GM19099 (cell line): ENCODE results near the gene ADCY2.

Experiments
- POLR2A ChIP-seq: IDR thresholded peaks from 3 replicates; pipeline ENCODE4 v1.6.1; 2011; ENCODE audit warnings: low read depth; ENCODE audit not compliant: insufficient read length; ENCODE audit errors: extremely low read depth

Gene ADCY2

GRCh38 chr5:7827610-7828009 lies 431.7 kb downstream of the ADCY2 start:
- TF ChIP-seq POLR2A = no peak

GRCh38 chr5:7828269-7828668 lies 432.3 kb downstream of the ADCY2 start:
- no peak for TF ChIP-seq POLR2A

DNA sequence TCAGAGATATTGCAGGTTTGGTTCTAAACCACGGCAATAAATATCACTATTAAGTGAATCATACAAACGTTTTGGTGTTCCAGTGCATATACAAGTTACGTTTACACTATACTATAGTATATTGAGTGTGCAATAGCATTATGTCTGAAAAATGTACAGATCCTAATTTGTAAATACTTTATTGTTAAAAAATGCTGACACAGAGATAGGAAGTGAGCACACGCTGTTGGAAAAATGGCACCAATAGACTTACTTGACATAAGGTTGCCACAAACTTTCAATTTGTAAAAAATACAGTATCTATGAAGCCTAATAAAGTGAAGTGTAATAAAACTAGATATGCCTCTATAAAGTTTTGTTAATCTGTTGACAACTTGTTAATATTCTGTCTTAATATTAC lies 439.0 kb downstream of the ADCY2 start:
- TF ChIP-seq POLR2A = no peak

DNA sequence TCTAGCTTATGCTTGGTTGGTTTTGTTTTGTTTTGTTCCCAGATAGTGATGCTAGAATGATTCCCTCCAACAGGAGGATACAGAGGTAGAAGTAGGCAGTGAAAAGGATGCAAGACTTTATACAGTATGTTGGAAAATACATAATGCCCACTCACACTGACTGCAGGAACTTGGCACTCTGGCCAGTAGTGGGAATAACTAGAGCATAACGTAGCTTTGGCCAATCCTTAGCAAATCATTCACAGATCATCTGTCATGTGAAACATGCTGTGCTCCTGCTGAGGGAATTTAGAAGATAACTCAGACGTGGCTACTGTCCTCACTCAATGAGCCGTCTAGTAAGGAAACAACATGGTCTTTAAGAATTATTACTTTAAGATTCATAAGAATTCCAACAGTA lies 441.5 kb downstream of the ADCY2 start:
- TF ChIP-seq POLR2A = no peak

DNA sequence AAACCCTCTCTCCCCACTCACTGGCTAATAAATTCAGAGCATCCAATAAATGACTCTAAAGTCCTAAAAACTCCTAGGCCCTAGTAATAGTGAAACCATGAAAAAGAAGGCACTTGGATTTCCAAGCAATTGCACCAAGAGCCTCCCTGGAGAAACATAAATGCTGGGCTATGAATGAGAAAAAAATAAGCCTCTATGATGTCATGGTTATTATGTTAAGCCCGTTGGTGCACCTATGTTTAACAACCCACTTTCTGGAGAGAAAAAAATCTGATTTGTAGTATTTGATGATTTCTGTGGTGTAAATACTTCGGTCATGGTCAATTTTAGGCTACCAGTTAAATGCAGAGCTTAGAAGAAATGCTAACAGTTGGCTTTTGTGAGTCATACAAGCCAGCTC lies 446.6 kb downstream of the ADCY2 start:
- TF ChIP-seq POLR2A = no peak

GRCh38 chr5:7844901-7845300 lies 449.0 kb downstream of the ADCY2 start:
- no peak for TF ChIP-seq POLR2A

DNA sequence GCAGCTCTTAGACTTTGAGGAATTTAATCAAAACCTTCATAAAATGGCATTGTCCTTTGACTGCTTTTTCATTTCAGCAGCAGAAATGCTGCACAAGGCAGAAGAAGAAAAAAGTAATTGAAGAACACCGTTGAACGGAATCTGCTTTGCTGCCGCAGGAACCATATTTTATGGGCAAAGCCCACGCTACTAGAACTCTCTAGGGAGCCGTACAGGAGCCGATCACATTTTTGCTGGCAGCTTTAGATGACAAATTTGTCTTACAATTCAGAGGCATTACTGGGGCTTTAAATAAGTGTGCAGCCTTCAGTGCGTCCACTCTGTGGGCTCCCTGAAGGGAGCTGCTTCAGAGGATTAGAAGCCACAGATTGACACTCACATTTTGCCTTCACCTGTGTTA lies 449.6 kb downstream of the ADCY2 start:
- no peak for TF ChIP-seq POLR2A

- no peak for TF ChIP-seq POLR2A
Observed at GRCh38 chr5:7846327-7846726, 450.4 kb downstream of the ADCY2 start.

DNA sequence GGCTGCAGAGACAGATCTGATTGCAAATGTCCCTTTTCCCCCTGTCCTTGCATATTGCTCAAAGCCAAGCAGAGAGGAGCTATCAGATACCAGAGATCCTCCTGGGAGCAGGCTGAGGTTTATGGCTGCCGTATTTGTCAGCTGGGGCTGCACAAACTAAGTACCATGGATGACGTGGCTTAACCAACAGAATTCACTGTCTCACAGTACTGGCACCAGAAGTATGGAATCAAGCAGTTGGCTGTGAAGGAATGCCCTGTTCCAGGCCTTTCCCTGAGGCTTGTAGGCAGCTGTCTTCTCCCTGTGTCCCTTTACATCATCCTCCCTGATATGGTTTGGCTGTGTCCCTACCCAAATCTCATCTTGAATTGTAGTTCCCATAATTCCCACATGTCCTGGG lies 452.4 kb downstream of the ADCY2 start:
- no peak for TF ChIP-seq POLR2A

DNA sequence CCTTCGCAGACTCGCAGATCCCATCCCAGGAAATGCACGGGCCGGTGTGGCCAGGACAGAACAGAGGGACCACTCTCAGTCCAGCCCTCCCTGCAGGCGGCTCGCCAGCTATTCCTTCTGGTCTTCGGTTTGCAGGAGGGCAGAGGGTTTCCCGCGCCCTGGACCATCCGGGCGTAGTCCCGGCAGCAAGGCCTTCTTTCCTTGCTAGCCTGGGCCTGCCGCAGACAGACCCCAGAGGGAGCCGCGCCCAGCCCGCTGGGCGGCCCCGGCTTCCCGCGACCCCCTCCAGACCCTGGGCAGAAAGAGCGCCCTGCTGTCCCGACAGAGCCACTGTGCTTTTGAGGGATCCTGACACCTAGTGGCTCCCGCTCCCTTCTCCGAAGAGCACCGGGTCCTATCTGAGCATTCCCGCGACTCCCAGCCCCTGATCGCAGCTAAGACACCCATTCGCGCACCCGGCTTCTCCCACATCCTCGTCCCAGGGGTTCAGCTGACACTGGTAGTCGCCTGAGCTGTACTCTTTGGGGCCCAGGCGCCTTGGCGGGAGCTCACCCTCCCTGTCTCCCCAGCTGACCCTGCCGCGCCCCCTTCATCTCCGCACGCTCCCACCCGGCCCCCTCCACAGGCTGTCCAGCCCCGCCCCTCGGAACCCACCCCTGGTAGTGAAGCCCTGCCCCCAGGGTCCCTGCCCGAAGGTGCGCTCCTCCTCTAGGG lies 453.9 kb downstream of the ADCY2 start:
- TF ChIP-seq POLR2A = no peak

GRCh38 chr5:7850395-7851239 lies 454.7 kb downstream of the ADCY2 start, which contains the start of gene CFAP90:
Gene CFAP90, minus strand, starts transcription at chr5:7851133. Its CDS starts 112 bp downstream, at chr5:7851021.
- no peak for TF ChIP-seq POLR2A

DNA sequence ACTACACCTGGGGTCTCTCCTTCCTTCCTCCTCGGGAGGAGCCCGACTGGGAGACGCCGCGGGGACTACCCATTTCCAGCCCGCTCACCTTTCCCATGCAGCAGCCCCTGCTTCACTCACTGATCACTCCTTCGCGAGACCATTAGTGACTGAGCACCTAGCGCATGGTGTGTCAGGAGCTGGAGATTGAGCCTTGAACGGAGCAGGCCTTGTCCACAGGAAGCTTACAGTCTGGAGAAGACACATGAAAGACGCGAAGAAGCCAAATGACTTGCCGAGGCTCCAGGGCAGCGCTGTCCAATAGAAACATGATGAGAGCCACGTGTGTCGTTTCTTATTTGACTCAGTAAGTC lies 455.3 kb downstream of the ADCY2 start:
- no peak for TF ChIP-seq POLR2A

DNA sequence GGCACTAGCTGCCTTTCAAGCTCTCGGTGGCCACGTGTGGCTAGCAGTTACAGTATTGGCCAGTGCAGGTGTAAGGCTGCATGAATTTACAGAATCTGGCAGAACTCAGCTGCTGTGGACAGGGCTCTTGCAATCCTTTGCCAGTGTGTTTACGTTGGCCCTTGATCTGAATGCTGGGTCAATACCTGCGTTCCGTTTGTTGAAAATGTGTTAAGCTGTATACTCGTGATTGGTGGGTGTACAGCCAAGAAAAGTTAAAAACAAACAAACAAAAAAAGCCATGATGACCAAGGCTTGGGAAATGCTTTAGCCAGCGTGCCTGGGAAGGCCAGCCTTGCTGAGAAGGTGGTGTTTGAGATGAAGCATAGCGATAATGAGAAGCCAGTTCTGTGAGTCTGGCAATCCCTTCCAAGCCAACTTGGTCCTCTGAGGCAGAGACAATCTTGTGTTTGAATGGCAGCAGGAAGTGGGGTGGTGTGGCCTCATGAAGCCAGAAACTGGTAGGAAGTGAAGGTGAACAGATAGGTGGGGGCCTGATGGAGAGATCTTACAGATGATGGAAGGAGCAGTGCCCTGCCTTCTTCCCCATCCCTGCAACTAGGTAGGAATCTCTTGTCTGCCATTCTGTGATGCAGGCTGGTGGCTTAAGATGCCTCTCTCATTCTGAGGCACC lies 455.8 kb downstream of the ADCY2 start:
- TF ChIP-seq POLR2A = no peak

DNA sequence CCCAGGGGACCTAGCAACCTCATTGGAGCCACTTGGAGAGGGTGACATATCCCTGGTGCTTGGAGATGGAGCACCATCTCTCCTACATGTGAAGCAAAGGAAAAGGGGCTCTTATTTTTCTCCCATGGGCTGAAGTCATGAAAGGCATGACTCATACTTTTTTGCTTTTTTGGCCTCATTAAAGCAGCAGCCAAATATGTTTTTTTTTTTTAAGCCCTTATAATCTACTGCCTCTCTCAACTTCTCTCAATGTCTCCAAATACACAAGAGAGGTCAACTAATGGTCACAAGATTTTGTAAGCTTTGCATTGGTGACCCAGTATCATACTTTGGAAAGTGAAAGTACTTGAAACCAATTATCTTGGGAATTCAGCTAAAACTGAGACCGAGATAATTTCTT lies 456.6 kb downstream of the ADCY2 start:
- TF ChIP-seq POLR2A = no peak

GRCh38 chr5:7852988-7853387 lies 457.1 kb downstream of the ADCY2 start:
- TF ChIP-seq POLR2A = no peak

DNA sequence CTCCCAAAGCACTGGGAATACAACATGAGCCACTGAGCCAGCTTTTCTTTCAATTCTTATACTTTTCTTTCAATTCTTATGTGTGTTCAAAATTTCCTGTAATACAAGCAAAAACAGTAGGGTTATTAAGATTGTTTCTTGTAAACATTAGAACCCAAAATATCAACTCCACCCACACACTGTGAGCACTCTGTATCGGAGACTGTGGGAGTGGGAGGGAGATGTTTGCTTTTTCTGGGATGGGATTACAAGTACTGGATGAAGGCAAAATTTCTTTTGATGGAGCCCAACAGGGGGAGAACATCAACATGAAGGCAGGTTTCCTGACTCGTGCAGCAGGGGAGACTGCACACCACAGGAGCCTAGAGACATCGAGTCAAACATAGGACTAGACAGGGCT lies 459.7 kb downstream of the ADCY2 start:
- no peak for TF ChIP-seq POLR2A

- TF ChIP-seq POLR2A = no peak
Observed at GRCh38 chr5:7856855-7857254, 460.9 kb downstream of the ADCY2 start.

DNA sequence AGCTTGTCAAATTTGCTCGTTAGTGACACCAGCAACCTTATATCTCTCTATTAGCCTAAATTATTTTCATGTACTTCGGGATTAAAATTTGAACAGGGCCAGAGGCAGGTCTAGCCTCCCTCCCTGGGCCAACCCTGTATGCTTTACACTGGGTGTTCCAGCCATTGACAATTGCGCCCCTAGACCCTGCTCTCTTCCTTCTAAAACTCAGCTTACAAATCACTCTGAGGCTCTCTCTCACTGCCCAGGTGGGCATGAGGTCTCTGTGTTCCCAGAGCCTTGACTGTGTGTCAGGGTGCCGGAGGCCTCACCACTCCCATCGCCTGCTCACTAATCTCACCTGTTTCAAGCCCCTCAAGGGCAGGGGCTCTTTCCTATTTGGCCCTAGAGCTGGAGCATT lies 461.4 kb downstream of the ADCY2 start:
- TF ChIP-seq POLR2A = no peak
